B cell (primary cell): Measurements from ENCODE around the gene USH2A. TPM values are rescaled to one million over a fixed set of nuclear protein-coding genes. Genes with fewer than 3 reads are reported as not detected.

Experiments used
- ATAC-seq: fragments of 200-7000 bp; cut with Tn5 transposase; one replicate; pipeline ENCODE4 v1.10.0; 2021; ENCODE audit warnings: low read depth, mild to moderate bottlenecking, moderate number of reproducible peaks, moderate library complexity
- CTCF ChIA-PET: fragments of 350-600 bp; sonication (Branson Sonifier 250); formaldehyde crosslinking; loops from one replicate; lab custom pipeline; 2021; ENCODE audit warnings: antibody characterized with exemption, inconsistent platforms; lab: Charles Lee
- POLR2A ChIA-PET: fragments of 350-600 bp; sonication (Branson Sonifier 250); formaldehyde crosslinking; loops from one replicate; lab custom pipeline; 2021; ENCODE audit warnings: antibody characterized with exemption; lab: Charles Lee
- DNase-seq: peaks from one replicate; pipeline ENCODE4 v3.0.0; 2013
- H2AFZ ChIP-seq: 2 replicates; pipeline ENCODE4 v1.6.1; 2012; ENCODE audit warnings: mild to moderate bottlenecking, low read depth, low read length; ENCODE audit not compliant: insufficient read depth, poor library complexity, severe bottlenecking
- H3K27ac ChIP-seq, 2 donors: 1 replicate in 1 of 2; 2 replicates in 1 of 2; pipeline ENCODE4 v1.5.1; 2012 to 2013; ENCODE audit warnings: low read length in 2 of 2, mild to moderate bottlenecking in 2 of 2, moderate library complexity in 1 of 2
- H3K27me3 ChIP-seq, 4 experiments: fragments of 200-600 bp in 1 of 4; sonication (generic) in 1 of 4; replicated peaks in 1 of 4; 1 replicate in 2 of 4; 2 replicates in 2 of 4; pipeline versions ENCODE4 v1.6.1 to v1.7.0; 2013 to 2016; ENCODE audit warnings: low read length in 3 of 4, mild to moderate bottlenecking in 2 of 4, mixed read lengths in 1 of 4, moderate library complexity in 1 of 4; ENCODE audit not compliant: insufficient read depth in 4 of 4, control insufficient read depth in 3 of 4; ENCODE audit errors: control extremely low read depth in 1 of 4
- H3K36me3 ChIP-seq, 2 experiments: replicated peaks in 1 of 2; 1 replicate in 1 of 2; 2 replicates in 1 of 2; pipeline versions ENCODE4 v1.6.1 to v1.7.1; 2013; ENCODE audit warnings: low read length in 1 of 2; ENCODE audit not compliant: insufficient read depth in 2 of 2, control insufficient read depth in 1 of 2; ENCODE audit errors: control extremely low read depth in 1 of 2, extremely low read depth in 1 of 2
- H3K4me1 ChIP-seq, 2 donors: fragments of 200-600 bp in 1 of 2; sonication (generic) in 1 of 2; 1 replicate in 1 of 2; 2 replicates in 1 of 2; pipeline versions ENCODE4 v1.5.1 to v1.6.1; 2013 to 2017; ENCODE audit warnings: low read length in 2 of 2; ENCODE audit not compliant: control insufficient read depth in 2 of 2, insufficient read depth in 2 of 2
- H3K4me2 ChIP-seq: replicated peaks from 2 replicates; pipeline ENCODE3; 2012; ENCODE audit warnings: mild to moderate bottlenecking, low read depth, low read length; ENCODE audit not compliant: poor library complexity, severe bottlenecking
- H3K4me3 ChIP-seq, 5 experiments: fragments of 200-600 bp in 1 of 5; sonication (generic) in 1 of 5; 1 replicate in 3 of 5; 2 replicates in 2 of 5; pipeline versions ENCODE4 v1.5.1 to v1.7.0; 2011 to 2016; ENCODE audit warnings: low read length in 4 of 5, mild to moderate bottlenecking in 4 of 5, low read depth in 2 of 5, control low read depth in 1 of 5, moderate library complexity in 1 of 5; ENCODE audit not compliant: insufficient read depth in 1 of 5; ENCODE audit errors: control extremely low read depth in 1 of 5, extremely low read depth in 1 of 5
- H3K79me2 ChIP-seq: fragments of 200-600 bp; sonication (generic); one replicate; pipeline ENCODE4 v1.6.0; 2016; ENCODE audit warnings: low read length; ENCODE audit not compliant: control insufficient read depth, insufficient read depth
- H3K9ac ChIP-seq: fragments of 200-600 bp; sonication (generic); 2 replicates; pipeline ENCODE4 v1.6.1; 2017; ENCODE audit warnings: mild to moderate bottlenecking, low read length, moderate library complexity
- H3K9me3 ChIP-seq, 3 donors: one replicate each; pipeline versions ENCODE4 v1.6.1 to v1.7.1; 2013; ENCODE audit warnings: low read length in 2 of 3; ENCODE audit not compliant: control insufficient read depth in 2 of 3, insufficient read depth in 1 of 3; ENCODE audit errors: control extremely low read depth in 1 of 3
- H4K20me1 ChIP-seq: 2 replicates; pipeline ENCODE4 v1.6.0; 2012; ENCODE audit warnings: mild to moderate bottlenecking, low read length; ENCODE audit not compliant: insufficient read depth, control insufficient read depth, poor library complexity, severe bottlenecking
- H3K27ac Mint-ChIP-seq: one replicate; pipeline ENCODE4 v1.8.0; 2021; ENCODE audit warnings: mixed read lengths
- H3K27me3 Mint-ChIP-seq: one replicate; pipeline ENCODE4 v1.8.0; 2021; ENCODE audit warnings: mixed read lengths
- H3K4me1 Mint-ChIP-seq: one replicate; pipeline ENCODE4 v1.8.0; 2021; ENCODE audit warnings: mixed read lengths
- H3K4me3 Mint-ChIP-seq: one replicate; pipeline ENCODE4 v1.8.0; 2021; ENCODE audit warnings: mixed read lengths
- H3K9me3 Mint-ChIP-seq: one replicate; pipeline ENCODE4 v1.8.0; 2022; ENCODE audit warnings: mixed read lengths; ENCODE audit not compliant: insufficient read depth
- EZH2 ChIP-seq: IDR thresholded peaks from 2 replicates; pipeline ENCODE4 v1.6.1; 2012; ENCODE audit warnings: borderline replicate concordance, low read depth, mild to moderate bottlenecking, moderate library complexity, low read length; ENCODE audit not compliant: insufficient read depth, poor library complexity, severe bottlenecking
- WGBS: methylation state at CpG from one replicate; pipeline ENCODE4 v1.1.5; 2013; ENCODE audit warnings: missing lambda C conversion rate; ENCODE audit not compliant: insufficient coverage; 5-methylcytosine and 5-hydroxymethylcytosine counted together
- intact Hi-C: fragments of 100-400 bp; cut with micrococcal nuclease; formaldehyde crosslinking; loops from one replicate; pipeline ENCODE4 v1.10.0; 2022
- polyA plus RNA-seq: library from polyadenylated mRNA; depleted of rRNA; stranded (reverse); fragments of >200 nt; gene quantifications from 2 replicates; pipeline ENCODE4 v1.2.3, GENCODE V29; 2012
- total RNA-seq, 2 donors: library from RNA; stranded (reverse); fragments of 120-200 nt in 1 of 2; gene quantifications; 1 replicate in 1 of 2; 2 replicates in 1 of 2; pipeline versions ENCODE4 v1.2.3 to v1.2.4, GENCODE V29; 2013 to 2022
- TF ChIP-seq, protein P1 (sequence below): fragments of 200-600 bp; IDR thresholded peaks from one replicate; pipeline ENCODE4 v1.8.0; 2022; ENCODE audit warnings: antibody characterized with exemption, mild to moderate bottlenecking

USH2A gene
- total and polyA plus RNA-seq, 2 donors (not counting 1 experiment from before 2014, with no cell fraction given) = 0.01 TPM; not detected in 1

DNA sequence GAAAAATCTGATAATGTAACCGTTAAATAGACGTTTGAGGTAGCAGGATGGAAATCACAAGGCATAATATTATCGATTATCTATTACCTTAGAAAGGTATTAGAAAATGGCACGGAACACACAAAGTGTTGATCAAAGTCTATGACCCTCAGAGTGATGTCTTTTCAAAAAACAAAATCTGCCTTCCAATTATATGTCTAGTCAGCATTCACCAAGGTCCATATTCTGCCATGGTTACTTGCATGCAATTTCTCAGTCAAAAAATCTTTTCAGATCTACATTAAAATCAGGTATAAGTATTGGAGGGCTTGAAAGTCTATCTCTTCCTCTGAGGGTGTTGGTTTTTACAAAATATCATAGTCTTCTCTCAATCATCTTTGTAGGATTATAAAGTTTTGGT lies 774.3 kb downstream of the USH2A start:
- Mint-ChIP-seq H3K27ac (no peak overlapping the region), H3K27me3 (no peaks in the 10 kb centered on the region), H3K4me1 (no peaks in the 10 kb centered on the region), H3K9me3 (no peaks in the 10 kb centered on the region), H3K4me3 (no peak overlapping the region)
- ChIA-PET POLR2A (no interaction called here), CTCF (no interaction called here)
- Histone ChIP-seq H3K4me1 (no peaks in the 10 kb centered on the region), H3K9me3 (peaks cover 0 to 3% (median 0%) of the 10 kb centered on the region in 3 donors), H3K4me2 (no peak overlapping the region), H4K20me1 (no peaks in the 10 kb centered on the region), H3K27ac (no peak overlapping the region), H3K36me3 (no peaks in the 10 kb centered on the region), H2AFZ (no peak overlapping the region), H3K27me3 (no peaks in the 10 kb centered on the region), H3K9ac (no peak overlapping the region), H3K79me2 (no peaks in the 10 kb centered on the region), H3K4me3 (no peak overlapping the region)
- 100% methylated on average over 1 of the region's 4 CpGs for WGBS
- DNase-seq = no peak
- intact Hi-C loops = no loop called here
- TF ChIP-seq, protein P1, sequence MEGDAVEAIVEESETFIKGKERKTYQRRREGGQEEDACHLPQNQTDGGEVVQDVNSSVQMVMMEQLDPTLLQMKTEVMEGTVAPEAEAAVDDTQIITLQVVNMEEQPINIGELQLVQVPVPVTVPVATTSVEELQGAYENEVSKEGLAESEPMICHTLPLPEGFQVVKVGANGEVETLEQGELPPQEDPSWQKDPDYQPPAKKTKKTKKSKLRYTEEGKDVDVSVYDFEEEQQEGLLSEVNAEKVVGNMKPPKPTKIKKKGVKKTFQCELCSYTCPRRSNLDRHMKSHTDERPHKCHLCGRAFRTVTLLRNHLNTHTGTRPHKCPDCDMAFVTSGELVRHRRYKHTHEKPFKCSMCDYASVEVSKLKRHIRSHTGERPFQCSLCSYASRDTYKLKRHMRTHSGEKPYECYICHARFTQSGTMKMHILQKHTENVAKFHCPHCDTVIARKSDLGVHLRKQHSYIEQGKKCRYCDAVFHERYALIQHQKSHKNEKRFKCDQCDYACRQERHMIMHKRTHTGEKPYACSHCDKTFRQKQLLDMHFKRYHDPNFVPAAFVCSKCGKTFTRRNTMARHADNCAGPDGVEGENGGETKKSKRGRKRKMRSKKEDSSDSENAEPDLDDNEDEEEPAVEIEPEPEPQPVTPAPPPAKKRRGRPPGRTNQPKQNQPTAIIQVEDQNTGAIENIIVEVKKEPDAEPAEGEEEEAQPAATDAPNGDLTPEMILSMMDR = no peak
- TF ChIP-seq EZH2 = no peak
- no peak for ATAC-seq

DNA sequence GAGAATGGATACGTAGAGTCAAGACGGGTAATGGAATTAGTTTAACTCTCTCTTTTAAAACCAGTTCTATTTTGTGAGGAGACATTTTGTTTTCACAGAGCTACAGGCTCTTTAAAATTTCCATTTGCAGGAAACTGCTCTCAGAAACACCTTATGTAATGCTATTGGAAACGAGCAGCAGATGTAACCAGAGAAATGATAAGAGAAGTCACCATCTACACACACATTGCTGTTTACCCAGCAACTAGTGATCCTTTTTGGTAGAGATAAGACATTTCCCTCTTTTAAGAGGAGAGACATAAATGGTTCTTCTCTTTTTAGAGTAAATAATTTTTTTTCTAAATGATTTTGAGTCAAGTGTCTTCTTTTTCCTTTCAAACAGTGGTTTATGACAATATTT lies 775.5 kb downstream of the USH2A start:
- no peak overlapping the region for H3K9ac ChIP-seq
- Mint-ChIP-seq H3K27me3 (no peaks in the 10 kb centered on the region), H3K9me3 (no peaks in the 10 kb centered on the region), H3K4me1 (no peaks in the 10 kb centered on the region), H3K4me3 (no peak overlapping the region), H3K27ac (no peak overlapping the region)
- WGBS = no CpG with 5 or more reads among the region's 3 CpGs
- H4K20me1 ChIP-seq = no peaks in the 10 kb centered on the region
- POLR2A ChIA-PET = no interaction called here
- DNase-seq (no peak), ATAC-seq (no peak)
- H3K79me2 ChIP-seq = no peaks in the 10 kb centered on the region
- no peak overlapping the region for H3K4me2 ChIP-seq
- H3K36me3 ChIP-seq = no peaks in the 10 kb centered on the region
- intact Hi-C loops = no loop called here
- no peak overlapping the region for H2AFZ ChIP-seq
- no peak overlapping the region for H3K4me3 ChIP-seq
- H3K27me3 ChIP-seq = no peaks in the 10 kb centered on the region
- H3K27ac ChIP-seq = no peak overlapping the region
- no peaks in the 10 kb centered on the region for H3K4me1 ChIP-seq
- no peak for TF ChIP-seq EZH2
- TF ChIP-seq, protein P1 = no peak
- peaks cover 0 to 3% (median 0%) of the 10 kb centered on the region in 3 donors for H3K9me3 ChIP-seq
- CTCF ChIA-PET = no interaction called here
